Pancreas (tissue), 10 donors: Measurements from ENCODE around the gene MPDU1. TPM values are rescaled to one million over a fixed set of nuclear protein-coding genes. Genes with fewer than 3 reads are reported as not detected.

Experiments
- ATAC-seq, 4 donors: fragments of 200-7000 bp; cut with Tn5 transposase; one replicate each; pipeline versions ENCODE4 v1.8.0 to v1.9.1; 2020; ENCODE audit warnings: mild to moderate bottlenecking in 4 of 4, moderate library complexity in 4 of 4
- DNase-seq, 6 donors: peaks; one replicate each; pipeline ENCODE4 v3.0.0-alpha.2; 2020
- FAIRE-seq: peaks from 2 replicates; lab custom pipeline; 2012; peaks lifted over from hg19 to GRCh38; lab: Jason Lieb, UNC
- H3K27ac ChIP-seq, 4 donors: fragments of 200-600 bp; sonication (generic); 1 replicate in 3 of 4; 2 replicates in 1 of 4; pipeline versions ENCODE4 v1.5.0 to v1.8.0; 2020
- H3K27me3 ChIP-seq, 4 donors: fragments of 200-600 bp; one replicate each; pipeline ENCODE4 v1.8.0; 2021
- H3K36me3 ChIP-seq, 3 donors: fragments of 200-600 bp; sonication (generic) in 1 of 3; one replicate each; pipeline versions ENCODE4 v1.5.0 to v1.8.0; 2020 to 2021
- H3K4me1 ChIP-seq, 3 donors: fragments of 200-600 bp; one replicate each; pipeline ENCODE4 v1.8.0; 2021
- H3K4me3 ChIP-seq, 4 donors: fragments of 200-600 bp; sonication (generic) in 2 of 4; one replicate each; pipeline versions ENCODE4 v1.5.0 to v1.8.0; 2020 to 2021
- H3K9me3 ChIP-seq, 4 donors: fragments of 200-600 bp; one replicate each; pipeline ENCODE4 v1.8.0; 2021
- CTCF ChIP-seq, 4 donors: fragments of 200-600 bp; sonication (generic) in 3 of 4; IDR thresholded peaks; one replicate each; pipeline versions ENCODE4 v1.5.0 to v1.8.0; 2021; ENCODE audit warnings: antibody characterized with exemption in 4 of 4
- WGBS, 2 donors: extraction: QIAGEN DNeasy Blood & Tissue Kit; methylation state at CpG; one replicate each; pipeline ENCODE4 v1.1.7; 2013; 5-methylcytosine and 5-hydroxymethylcytosine counted together
- intact Hi-C, 3 donors: fragments of 100-400 bp; cut with DNase I; formaldehyde crosslinking; loops; one replicate each; pipeline versions ENCODE4 v1.11.1 to v1.14.2; 2022
- polyA plus RNA-seq, 2 donors: library from polyadenylated mRNA; stranded (reverse); fragments of 200-250 nt; gene quantifications; one replicate each; pipeline ENCODE4 v1.2.3, GENCODE V29; 2013
- total RNA-seq, 6 donors: library from RNA; stranded (reverse); fragmentation: NEBNext Ultra II Directional in 4 of 6; extraction: Animal tissue kit (Norgen Biotek cat#: 25700) in 4 of 6; gene quantifications; one replicate each; pipeline versions ENCODE4 v1.2.1 to v1.2.4, GENCODE V29; 2021 to 2023
- donor health status: healthy with polysubstance abuse.
- donor health status: DM: no; HTN: no; CAD: no; lungs with moderate emphysema.
- donor health status: DM: no; HTN: no; CAD: no.
- donor health status: control.
- donor health status: control.
- donor health status: Bipolar disorder and iron deficiency.
- donor health status: DM: yes; HTN: yes; CAD: no.
- donor health status: DM: no; HTN: no; CAD: no.
- donor health status: DM: no; HTN: no; CAD: no.
- donor health status: DM: yes; HTN: yes; CAD: no.

MPDU1 gene
- total RNA-seq (10 to 100 TPM; 12.3 to 27.1 (median 18.3) TPM), polyA plus RNA-seq (10 to 100 TPM; 46.3 to 48.2 TPM)

GRCh38 chr17:7583253-7584109 is at the start of gene MPDU1:
TSS of gene MPDU1 (plus strand) at chr17:7583852. CDS start at chr17:7583863, 11 bp downstream.
- H3K27ac ChIP-seq = peak within 1 kb of the TSS; percentile 86 to 97 (median 95)
- FAIRE-seq = peak; percentile 70

GRCh38 chr17:7538050-7538449 is 45.6 kb upstream of the MPDU1 start:
- 75 to 78% methylated on average over 3 of the region's 3 CpGs for WGBS, 2 donors

More at GRCh38 chr17:7583253-7584109, at the start of gene MPDU1:
- DNase-seq (peak; percentile 96 to 99 (median 96)), ATAC-seq (peak; percentile 88 to 92 (median 92))
- TF ChIP-seq CTCF (IDR thresholded peaks at IDR 0.05) = no peak
- Histone ChIP-seq H3K4me3 (peak within 1 kb of the TSS; percentile 32 to 52 (median 47)), H3K4me1 (peaks cover 10 to 27% (median 11%) of the 10 kb centered on the region in 3 donors), H3K27me3 (no peaks in the 10 kb centered on the region), H3K9me3 (no peaks in the 10 kb centered on the region), H3K36me3 (no peaks in the 10 kb centered on the region)
- intact Hi-C loops = loop anchor here in 1 of 3 donors (10.0 kb wide), 1 partner anchor 229 kb away; the partner anchor contains the start of genes KCTD11 and TMEM95
- 11 to 13% methylated on average over 68 to 69 of the region's 69 CpGs for WGBS, 2 donors

GRCh38 chr17:7538891-7539545 is 44.6 kb upstream of the MPDU1 start:
- intact Hi-C loops = no loop called here
- FAIRE-seq (no peak), ATAC-seq (no peak), DNase-seq (no peak)
- 67% methylated on average over 11 of the region's 11 CpGs for WGBS, 2 donors
- no peaks in the 10 kb centered on the region for H3K4me1 ChIP-seq
- no peak overlapping the region for H3K4me3 ChIP-seq
- no peak for TF ChIP-seq CTCF (IDR thresholded peaks at IDR 0.05)
- H3K36me3 ChIP-seq = no peaks in the 10 kb centered on the region
- no peak overlapping the region for H3K27ac ChIP-seq
- no peaks in the 10 kb centered on the region for H3K9me3 ChIP-seq
- no peaks in the 10 kb centered on the region for H3K27me3 ChIP-seq

More at GRCh38 chr17:7538050-7538449, 45.6 kb upstream of the MPDU1 start:
- Histone ChIP-seq H3K27me3 (no peaks in the 10 kb centered on the region), H3K36me3 (no peaks in the 10 kb centered on the region), H3K4me1 (no peaks in the 10 kb centered on the region), H3K9me3 (no peaks in the 10 kb centered on the region), H3K4me3 (no peak overlapping the region), H3K27ac (no peak overlapping the region)
- DNase-seq (no peak), FAIRE-seq (no peak), ATAC-seq (no peak)
- no peak for TF ChIP-seq CTCF (IDR thresholded peaks at IDR 0.05)
- intact Hi-C loops = no loop called here

- no peak for TF ChIP-seq CTCF (IDR thresholded peaks at IDR 0.05)
- Histone ChIP-seq H3K4me1 (no peaks in the 10 kb centered on the region), H3K4me3 (no peak overlapping the region), H3K9me3 (no peaks in the 10 kb centered on the region), H3K27ac (no peak overlapping the region), H3K36me3 (no peaks in the 10 kb centered on the region), H3K27me3 (no peaks in the 10 kb centered on the region)
- 68 to 77% methylated on average over 9 of the region's 9 CpGs for WGBS, 2 donors
- FAIRE-seq (no peak), DNase-seq (no peak), ATAC-seq (no peak)
- intact Hi-C loops = no loop called here
Observed at GRCh38 chr17:7541074-7541621, 42.5 kb upstream of the MPDU1 start.
